K562 (cell line): ENCODE measurements around the gene FAM43B. TPM values are rescaled to one million over a fixed set of nuclear protein-coding genes. Genes with fewer than 3 reads are reported as not detected.

Experiments used
- ARID3A ChIP-seq: IDR thresholded peaks from 2 replicates; pipeline ENCODE4 v1.6.1; 2012; ENCODE audit warnings: low read depth, low read length, improper control_type of control experiment, borderline replicate concordance
- COPS2 ChIP-seq: fragments of 450-650 bp; conservative IDR thresholded peaks from 2 replicates; pipeline ENCODE4 v1.6.1; 2016; ENCODE audit warnings: mild to moderate bottlenecking, moderate library complexity
- CREM ChIP-seq: IDR thresholded peaks from 2 replicates; pipeline ENCODE4 v1.6.1; 2014; ENCODE audit warnings: antibody characterized with exemption, low read depth
- CTCFL ChIP-seq: IDR thresholded peaks from 2 replicates; pipeline ENCODE4 v1.6.1; 2011; ENCODE audit warnings: borderline replicate concordance, low read depth, mild to moderate bottlenecking, moderate library complexity, low read length; ENCODE audit not compliant: insufficient read depth, poor library complexity, severe bottlenecking
- GABPB2 ChIP-seq: fragments of 250-450 bp; sonication (Bioruptor Pico); conservative IDR thresholded peaks from 2 replicates; pipeline ENCODE4 v1.5.1; 2021; ENCODE audit warnings: mild to moderate bottlenecking
- HDGF ChIP-seq: fragments of 450-650 bp; IDR thresholded peaks from 2 replicates; pipeline ENCODE4 v1.6.1; 2016
- JUND ChIP-seq, 2 experiments: IDR thresholded peaks; 2 replicates in 1 of 2; 3 replicates in 1 of 2; pipeline ENCODE4 v1.6.1; 2011; ENCODE audit warnings: borderline replicate concordance in 2 of 2, low read depth in 2 of 2, low read length in 2 of 2, improper control_type of control experiment in 1 of 2, missing biosample characterization in 1 of 2, missing genetic modification characterization in 1 of 2, missing genetic modification reagents in 1 of 2
- NBN ChIP-seq: fragments of 450-650 bp; IDR thresholded peaks from 2 replicates; pipeline ENCODE4 v1.6.1; 2016; ENCODE audit warnings: low read depth, mild to moderate bottlenecking
- NCOR1 ChIP-seq: fragments of 450-650 bp; IDR thresholded peaks from 2 replicates; pipeline ENCODE4 v1.6.1; 2016; ENCODE audit warnings: mild to moderate bottlenecking, moderate library complexity
- NFXL1 ChIP-seq: fragments of 450-650 bp; formaldehyde crosslinking; IDR thresholded peaks from 2 replicates; pipeline ENCODE4 v1.4.0; 2021; ENCODE audit warnings: mild to moderate bottlenecking
- RFX1 ChIP-seq: fragments of 450-650 bp; IDR thresholded peaks from 2 replicates; pipeline ENCODE4 v1.6.1; 2016; ENCODE audit warnings: mild to moderate bottlenecking, moderate library complexity
- TCF7L2 ChIP-seq: fragments of 150-350 bp; IDR thresholded peaks from 2 replicates; pipeline ENCODE4 v1.6.1; 2016; ENCODE audit warnings: low read depth, mild to moderate bottlenecking, low read length, moderate library complexity
- ZBTB40 ChIP-seq, 2 experiments: fragments of 450-650 bp in 1 of 2; sonication (generic) in 1 of 2; formaldehyde crosslinking in 1 of 2; IDR thresholded peaks; 2 replicates each; pipeline versions ENCODE4 v1.7.1 to v1.9.0; 2016 to 2022; ENCODE audit warnings: inconsistent platforms in 1 of 2, mild to moderate bottlenecking in 1 of 2, missing genetic modification reagents in 1 of 2
- polyA plus RNA-seq, 8 experiments: library from polyadenylated mRNA; depleted of rRNA in 4 of 8; stranded (reverse) in 5 of 8; unstranded in 3 of 8; fragments of >200 nt; fragmentation: Nextera tagmentation in 2 of 8; fragmentation: Illumina TruSeq in 1 of 8; extraction: Ambion mirVana in 2 of 8; extraction: Trizol in 1 of 8; gene quantifications; 2 replicates each; pipeline versions ENCODE4 v1.2.1 to v1.2.3, GENCODE V29; 2011 to 2014; ENCODE audit warnings: inconsistent platforms in 1 of 8, missing spikeins in 1 of 8
- total RNA-seq, 7 experiments: library from RNA; depleted of rRNA in 6 of 7; stranded (reverse); fragments of >200 nt in 6 of 7; fragmentation: Illumina TruSeq in 2 of 7; extraction: Trizol in 2 of 7; gene quantifications; 2 replicates each; pipeline versions ENCODE4 v1.2.1 to v1.2.3, GENCODE V29; 2011 to 2021; ENCODE audit warnings: low replicate concordance in 1 of 7

Gene FAM43B
- total and polyA plus RNA-seq, 9 of the 15 experiments (the other 6 are each of a cell fraction or from before 2014, with no cell fraction given), result not detected

GRCh38 chr1:20574686-20575540 is 22.5 kb downstream of the FAM43B start (continued):
- TF ChIP-seq CTCFL (peak; percentile 76), COPS2 (no peak), RFX1 (no peak), ZBTB40 (IDR thresholded peaks at IDR 0.05) (no peak), ZBTB40 (CRISPR knock-in tag; IDR thresholded peaks at IDR 0.05) (no peak), TCF7L2 (no peak), NCOR1 (no peak), ARID3A (no peak), NFXL1 (CRISPR knock-in tag) (no peak), CREM (peak; percentile 42; the same call in 1 of the 2 replicates), HDGF (no peak), JUND (IDR thresholded peaks at IDR 0.05; ENCODE audit: borderline replicate concordance, low read depth, low read length) (peak; percentile 65; the same call in 1 of the 2 replicates), JUND (tag; IDR thresholded peaks at IDR 0.05; ENCODE audit: borderline replicate concordance, low read depth, low read length) (peak; percentile 27; the same call in 1 of the 3 replicates), NBN (0 out of 2 replicates have a peak, but pooled peaks have one; percentile 31), GABPB2 (no peak)
